Colon (tissue), 2 donors: Measurements from ENCODE around the gene MYMK.

ENCODE experiments used
- FAIRE-seq: peaks from 2 replicates; lab custom pipeline; 2012; peaks lifted over from hg19 to GRCh38; lab: Jason Lieb, UNC
- donor health status: control.
- donor health status: control.

MYMK gene

DNA sequence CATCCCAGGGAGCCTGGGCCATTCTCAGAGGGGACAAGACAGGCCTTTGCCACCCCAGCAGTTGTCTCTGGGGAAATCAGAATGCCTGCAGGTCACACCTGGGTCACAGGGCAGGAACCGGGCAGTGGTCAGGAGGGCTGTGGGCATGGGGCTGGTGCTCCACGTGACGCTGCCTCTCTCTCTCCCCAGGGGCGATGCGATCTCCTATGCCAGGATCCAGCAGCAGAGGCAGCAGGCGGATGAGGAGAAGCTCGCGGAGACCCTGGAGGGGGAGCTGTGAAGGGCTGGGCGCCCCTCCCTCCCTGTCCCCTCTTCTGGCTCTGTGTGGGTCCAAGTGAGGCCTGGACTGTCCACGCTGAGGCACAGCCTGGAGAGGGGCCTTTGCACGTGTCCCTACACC, 56.4 kb downstream of the MYMK start:
- no peak for FAIRE-seq

GRCh38 chr9:133467101-133467500, 57.7 kb downstream of the MYMK start:
- FAIRE-seq: no peak

GRCh38 chr9:133465984-133466383, 58.8 kb downstream of the MYMK start:
- FAIRE-seq: no peak

DNA sequence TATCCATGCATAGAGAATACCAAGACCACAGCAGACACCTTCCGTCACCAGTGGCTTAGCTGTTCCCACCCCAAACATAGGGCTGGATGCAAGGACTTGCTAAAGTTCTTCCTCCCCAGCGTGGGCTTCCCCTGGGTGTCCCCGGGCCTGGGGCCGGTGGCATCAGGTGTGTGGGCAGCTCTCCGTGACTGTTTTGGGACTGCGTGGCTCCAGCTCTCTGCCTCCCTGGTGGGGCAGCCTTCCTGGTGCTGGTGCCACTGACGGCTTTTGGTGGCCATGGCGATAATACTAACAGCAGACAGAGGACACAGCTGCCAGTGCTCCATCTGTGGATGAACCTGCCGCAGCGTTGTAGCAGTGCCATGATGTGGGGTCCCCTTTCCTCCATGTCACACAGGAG, 60.1 kb downstream of the MYMK start:
- no peak for FAIRE-seq
